Glutamatergic neuron (in vitro differentiated cells): Measurements from ENCODE around the gene UGT1A5. TPM values are rescaled to one million over a fixed set of nuclear protein-coding genes. Genes with fewer than 3 reads are reported as not detected.

Source experiments
- DNase-seq: peaks from one replicate; pipeline ENCODE4 v3.0.0; 2022
- H3K27ac Mint-ChIP-seq: one replicate; pipeline ENCODE4 v1.8.0; 2020; ENCODE audit warnings: mild to moderate bottlenecking, mixed read lengths, inconsistent platforms; ENCODE audit not compliant: unreplicated experiment
- H3K27me3 Mint-ChIP-seq: one replicate; pipeline ENCODE4 v1.8.0; 2020; ENCODE audit warnings: mild to moderate bottlenecking, moderate library complexity, mixed read lengths, inconsistent platforms; ENCODE audit not compliant: unreplicated experiment
- H3K36me3 Mint-ChIP-seq: one replicate; pipeline ENCODE4 v1.8.0; 2020; ENCODE audit warnings: mild to moderate bottlenecking, mixed read lengths, inconsistent platforms; ENCODE audit not compliant: unreplicated experiment
- H3K4me1 Mint-ChIP-seq: one replicate; pipeline ENCODE4 v1.8.0; 2020; ENCODE audit warnings: mild to moderate bottlenecking, low read depth, mixed read lengths, inconsistent platforms; ENCODE audit not compliant: unreplicated experiment
- H3K4me3 Mint-ChIP-seq: one replicate; pipeline ENCODE4 v1.8.0; 2020; ENCODE audit warnings: mild to moderate bottlenecking, mixed read lengths, inconsistent platforms; ENCODE audit not compliant: unreplicated experiment
- H3K9me3 Mint-ChIP-seq: one replicate; pipeline ENCODE4 v1.8.0; 2020; ENCODE audit warnings: mild to moderate bottlenecking, moderate library complexity, mixed read lengths, inconsistent platforms; ENCODE audit not compliant: unreplicated experiment
- CTCF ChIP-seq: fragments of 200-600 bp; sonication (generic); IDR thresholded peaks from one replicate; pipeline ENCODE4 v1.5.0; 2021; ENCODE audit not compliant: partially characterized antibody, unreplicated experiment
- total RNA-seq: library from RNA; stranded (reverse); fragmentation: NEBNext Ultra II Directional; extraction: Animal tissue kit (Norgen Biotek cat#: 25700); gene quantifications from one replicate; pipeline ENCODE4 v1.2.1, GENCODE V29; 2021; ENCODE audit not compliant: unreplicated experiment

The UGT1A5 gene
- total RNA-seq, 1 donor from 2014 or later: not detected

GRCh38 chr2:233807966-233808935 is 95.5 kb downstream of the UGT1A5 start:
- peaks cover 5% of the 10 kb centered on the region for H3K9me3 Mint-ChIP-seq
- no peaks in the 10 kb centered on the region for H3K36me3 Mint-ChIP-seq
- no peak for DNase-seq
- no peaks in the 10 kb centered on the region for H3K4me1 Mint-ChIP-seq
- no peak overlapping the region for H3K27ac Mint-ChIP-seq
- peaks cover 4% of the 10 kb centered on the region for H3K27me3 Mint-ChIP-seq
- H3K4me3 Mint-ChIP-seq: no peak overlapping the region
- TF ChIP-seq CTCF: no peak

DNA sequence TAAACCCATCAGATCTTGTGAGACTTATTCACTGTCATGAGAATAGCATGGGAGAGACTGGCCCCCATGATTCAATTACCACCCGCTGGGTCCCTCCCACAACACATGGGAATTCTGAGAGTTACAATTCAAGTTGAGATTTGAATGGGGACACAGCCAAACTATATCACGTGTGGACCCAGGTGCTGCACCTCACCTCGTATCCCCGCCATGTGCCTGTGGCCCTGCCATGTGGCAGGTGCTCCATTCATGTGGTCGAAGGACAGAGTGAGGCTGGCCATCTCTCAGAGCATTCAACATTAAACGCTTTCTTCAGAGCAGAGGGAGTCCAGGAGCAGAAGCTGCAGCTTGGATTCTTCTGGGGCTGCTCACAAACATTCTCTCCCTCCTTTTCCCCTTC is 97.7 kb downstream of the UGT1A5 start:
- no peak for TF ChIP-seq CTCF
- Mint-ChIP-seq H3K4me3 (no peak overlapping the region), H3K4me1 (no peaks in the 10 kb centered on the region), H3K36me3 (no peaks in the 10 kb centered on the region), H3K27ac (no peak overlapping the region), H3K27me3 (no peaks in the 10 kb centered on the region), H3K9me3 (peaks cover 5% of the 10 kb centered on the region)
- no peak for DNase-seq

DNA sequence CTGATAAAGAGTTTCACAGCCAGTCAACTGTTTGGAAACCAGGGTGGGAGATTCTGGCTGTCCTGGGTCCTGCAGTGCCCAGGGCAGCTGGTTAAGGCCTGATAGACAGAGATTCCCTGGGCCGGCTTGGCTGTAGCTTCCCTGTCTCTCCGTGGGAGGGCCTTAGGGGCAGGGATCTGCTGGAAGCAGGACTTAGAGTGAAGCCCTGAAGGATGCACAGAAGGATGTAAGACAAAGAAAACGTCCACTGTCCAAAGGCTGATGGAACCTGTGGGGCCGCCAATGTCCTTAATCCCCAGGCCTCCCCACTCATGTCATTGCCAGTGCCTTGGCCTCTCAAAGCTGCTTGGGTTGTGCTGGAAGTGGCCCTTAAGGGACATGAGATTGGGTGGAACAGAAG is 98.4 kb downstream of the UGT1A5 start:
- H3K4me1 Mint-ChIP-seq: no peaks in the 10 kb centered on the region
- H3K4me3 Mint-ChIP-seq: no peak overlapping the region
- DNase-seq: no peak
- peaks cover 5% of the 10 kb centered on the region for H3K9me3 Mint-ChIP-seq
- H3K27ac Mint-ChIP-seq: no peak overlapping the region
- no peak for TF ChIP-seq CTCF
- H3K36me3 Mint-ChIP-seq: no peaks in the 10 kb centered on the region
- no peaks in the 10 kb centered on the region for H3K27me3 Mint-ChIP-seq

DNA sequence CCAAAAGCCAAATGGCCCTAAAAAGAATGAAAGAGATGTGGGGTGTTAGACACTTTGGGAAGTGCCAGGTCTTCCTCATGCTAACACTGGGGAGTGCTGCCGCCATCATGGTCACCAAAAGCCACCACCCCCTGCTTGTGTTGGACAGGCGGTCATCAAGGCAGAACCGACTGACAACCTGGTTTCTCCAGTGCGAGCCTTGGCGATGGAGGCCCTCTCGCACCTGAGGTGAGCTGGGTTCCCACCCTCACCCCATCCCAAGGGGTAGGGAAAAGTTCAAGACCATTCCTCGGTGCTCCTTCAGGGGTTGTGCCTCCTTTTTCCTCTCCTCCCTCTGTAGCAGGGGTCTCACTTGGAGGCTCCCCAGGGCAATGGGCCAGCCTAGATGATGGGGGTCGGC is 99.0 kb downstream of the UGT1A5 start:
- DNase-seq: no peak
- Mint-ChIP-seq H3K27ac (no peak overlapping the region), H3K27me3 (no peaks in the 10 kb centered on the region), H3K4me3 (no peak overlapping the region), H3K4me1 (peaks cover 3% of the 10 kb centered on the region), H3K9me3 (peaks cover 5% of the 10 kb centered on the region), H3K36me3 (no peaks in the 10 kb centered on the region)
- no peak for TF ChIP-seq CTCF

DNA sequence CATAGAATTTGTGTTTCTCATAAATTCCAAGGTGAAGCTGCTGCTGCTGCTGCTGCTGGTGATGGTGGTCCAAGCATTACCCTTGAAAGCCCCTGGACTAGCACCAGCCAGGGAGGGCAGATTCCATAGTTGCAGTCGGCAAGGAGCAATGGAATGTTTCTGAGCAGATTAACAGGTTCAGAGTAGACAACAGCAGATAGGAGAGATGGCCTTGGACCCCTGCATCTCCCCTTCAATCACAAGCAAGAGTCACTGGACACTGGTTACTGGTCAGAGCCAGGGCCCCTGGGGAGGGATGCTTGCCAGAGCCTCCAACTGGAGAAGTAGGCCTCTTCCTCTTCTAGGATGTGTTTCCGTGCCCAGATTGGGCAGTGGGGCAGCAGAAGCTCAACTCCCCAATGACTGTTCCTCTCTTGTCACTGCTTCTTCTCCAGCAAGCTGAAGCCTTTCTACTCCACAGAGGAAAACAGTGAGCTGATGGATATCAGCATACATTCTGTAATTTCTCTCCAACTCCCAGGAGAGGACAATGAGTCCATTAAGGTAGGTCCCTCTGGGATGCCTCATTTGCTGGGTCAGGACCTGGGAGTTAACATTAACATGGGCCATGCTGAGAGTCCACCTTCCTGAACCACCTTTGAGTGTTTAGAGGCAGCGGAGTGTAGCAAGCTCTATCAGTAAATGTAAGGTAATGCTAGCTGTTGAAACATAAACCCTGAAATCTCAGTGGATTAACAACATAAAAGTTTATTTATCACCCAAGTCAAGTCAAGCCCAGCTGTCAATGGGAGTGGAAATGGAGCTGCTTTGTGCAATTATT is 100.7 kb downstream of the UGT1A5 start:
- no peak overlapping the region for H3K27ac Mint-ChIP-seq
- peaks cover 6% of the 10 kb centered on the region for H3K9me3 Mint-ChIP-seq
- no peaks in the 10 kb centered on the region for H3K27me3 Mint-ChIP-seq
- peaks cover 3% of the 10 kb centered on the region for H3K4me1 Mint-ChIP-seq
- no peak overlapping the region for H3K4me3 Mint-ChIP-seq
- no peak for TF ChIP-seq CTCF
- no peaks in the 10 kb centered on the region for H3K36me3 Mint-ChIP-seq
- no peak for DNase-seq
